Stimulated activated CD8-positive, alpha-beta memory T cell treated with anti-CD3 and anti-CD28 coated beads, Interleukin-7, amount 100 ng/mL, for 48 hours (primary cell): Measurements from ENCODE around the gene MTA2.
"Not testable (repeated sequence)": the region's sequence is repeated elsewhere in the genome, so short reads cannot be mapped to it uniquely, and the experiment has no call there.

Experiments used
- DNase-seq, 2 donors: peaks; one replicate each; pipeline ENCODE4 v3.0.0-alpha.2; 2020; ENCODE audit warnings: low read depth in 1 of 2; ENCODE audit errors: extremely low read depth in 1 of 2

The MTA2 gene

GRCh38 chr11:62601372-62602140 lies at the start of gene MTA2:
Gene MTA2, minus strand, starts transcription at chr11:62601865. Its CDS starts 415 bp downstream, at chr11:62601450.
- DNase-seq = peak; percentile 99

GRCh38 chr11:62650283-62650682 lies 48.6 kb upstream of the MTA2 start:
- DNase-seq = not testable (repeated sequence)

GRCh38 chr11:62649486-62649885 lies 47.8 kb upstream of the MTA2 start:
- no peak for DNase-seq

- DNase-seq = no peak
These were observed 47.3 kb upstream of the MTA2 start for GRCh38 chr11:62648967-62649364.

GRCh38 chr11:62648185-62648966 lies 46.7 kb upstream of the MTA2 start:
- DNase-seq = no peak

- DNase-seq = no peak
These were observed 45.9 kb upstream of the MTA2 start for GRCh38 chr11:62647609-62648005.

- no peak for DNase-seq
These were observed 45.4 kb upstream of the MTA2 start for GRCh38 chr11:62646825-62647608.

GRCh38 chr11:62645946-62646824 lies 44.5 kb upstream of the MTA2 start, which contains the start of gene GANAB:
Gene GANAB, minus strand, starts transcription at chr11:62646613. Its CDS starts 14 bp downstream, at chr11:62646599.
- peak; percentile 99 for DNase-seq

- DNase-seq = no peak
These were observed 43.9 kb upstream of the MTA2 start for GRCh38 chr11:62645671-62645945.

- no peak for DNase-seq
These were observed 42.6 kb upstream of the MTA2 start for GRCh38 chr11:62644220-62644619.

- DNase-seq = no peak
These were observed 30.8 kb upstream of the MTA2 start for GRCh38 chr11:62632492-62632891.

GRCh38 chr11:62627713-62628112 lies 26.0 kb upstream of the MTA2 start:
- DNase-seq = no peak

- DNase-seq = no peak
These were observed 20.9 kb upstream of the MTA2 start for GRCh38 chr11:62622476-62623089.

GRCh38 chr11:62621567-62622470 lies 20.2 kb upstream of the MTA2 start, which contains the start of gene B3GAT3:
Gene B3GAT3, minus strand, starts transcription at chr11:62621986. Its CDS starts 39 bp downstream, at chr11:62621947.
- peak; percentile 97 to 98 for DNase-seq

- no peak for DNase-seq
These were observed 19.4 kb upstream of the MTA2 start for GRCh38 chr11:62621027-62621566.

- DNase-seq = not testable (repeated sequence)
These were observed 15.3 kb upstream of the MTA2 start for GRCh38 chr11:62616957-62617356.

- DNase-seq = no peak
These were observed 13.9 kb upstream of the MTA2 start for GRCh38 chr11:62615521-62615920.

GRCh38 chr11:62614275-62614674 lies 12.6 kb upstream of the MTA2 start:
- DNase-seq = peak in 1 of 2 donors; percentile 40
